ENCODE results near the gene BNIP5.

BNIP5 gene

DNA sequence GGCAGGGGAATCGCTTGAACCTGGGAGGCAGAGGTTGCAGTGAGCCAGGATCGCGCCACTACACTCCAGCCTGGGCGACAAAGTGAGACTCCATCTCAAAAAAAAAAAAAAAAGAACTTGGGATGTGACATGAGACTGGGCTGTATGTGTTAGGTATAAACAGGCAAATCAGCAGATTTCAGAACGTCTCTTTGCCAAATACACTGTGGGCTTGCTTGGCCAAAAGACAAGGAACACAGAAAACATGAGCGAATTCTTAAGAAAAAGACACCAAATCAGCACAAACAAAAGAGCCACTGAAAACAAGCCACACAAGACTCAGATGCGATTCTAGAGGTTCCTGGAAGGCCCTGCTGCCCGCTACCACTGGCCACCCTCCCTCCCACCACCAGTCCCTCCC lies 38.3 kb upstream of the BNIP5 start:
- no peak for DNase-seq (ENCODE audit: low read depth)
- TF ChIP-seq, protein P1, sequence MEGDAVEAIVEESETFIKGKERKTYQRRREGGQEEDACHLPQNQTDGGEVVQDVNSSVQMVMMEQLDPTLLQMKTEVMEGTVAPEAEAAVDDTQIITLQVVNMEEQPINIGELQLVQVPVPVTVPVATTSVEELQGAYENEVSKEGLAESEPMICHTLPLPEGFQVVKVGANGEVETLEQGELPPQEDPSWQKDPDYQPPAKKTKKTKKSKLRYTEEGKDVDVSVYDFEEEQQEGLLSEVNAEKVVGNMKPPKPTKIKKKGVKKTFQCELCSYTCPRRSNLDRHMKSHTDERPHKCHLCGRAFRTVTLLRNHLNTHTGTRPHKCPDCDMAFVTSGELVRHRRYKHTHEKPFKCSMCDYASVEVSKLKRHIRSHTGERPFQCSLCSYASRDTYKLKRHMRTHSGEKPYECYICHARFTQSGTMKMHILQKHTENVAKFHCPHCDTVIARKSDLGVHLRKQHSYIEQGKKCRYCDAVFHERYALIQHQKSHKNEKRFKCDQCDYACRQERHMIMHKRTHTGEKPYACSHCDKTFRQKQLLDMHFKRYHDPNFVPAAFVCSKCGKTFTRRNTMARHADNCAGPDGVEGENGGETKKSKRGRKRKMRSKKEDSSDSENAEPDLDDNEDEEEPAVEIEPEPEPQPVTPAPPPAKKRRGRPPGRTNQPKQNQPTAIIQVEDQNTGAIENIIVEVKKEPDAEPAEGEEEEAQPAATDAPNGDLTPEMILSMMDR (IDR thresholded peaks at IDR 0.05; ENCODE audit: control insufficient read depth, insufficient read depth, low read depth, low read length, missing control alignments) = no peak
- H3K4me3 ChIP-seq (ENCODE audit: control insufficient read depth, low read depth, low read length) = no peak overlapping the region

DNA sequence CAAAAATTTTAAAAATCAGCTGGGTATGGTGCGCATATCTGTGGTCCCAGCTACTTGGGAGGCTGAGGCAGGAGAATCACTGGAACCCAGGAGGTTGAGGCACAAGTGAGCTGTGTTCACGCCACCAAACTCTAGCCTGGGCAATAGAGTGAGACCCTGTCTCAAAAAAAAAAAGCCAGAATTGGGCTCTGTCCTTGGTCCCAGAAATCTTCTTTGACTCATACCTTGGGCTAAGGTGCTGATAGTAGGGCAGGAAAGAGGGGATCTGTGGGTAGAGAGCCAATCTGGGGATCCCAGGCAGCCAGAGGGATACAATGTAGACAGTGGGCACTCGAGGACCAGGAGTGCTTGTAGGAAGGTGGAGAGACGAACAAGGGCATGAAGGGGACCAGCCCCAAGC lies 37.5 kb upstream of the BNIP5 start:
- no peak for DNase-seq (ENCODE audit: low read depth)
- H3K4me3 ChIP-seq (ENCODE audit: control insufficient read depth, low read depth, low read length) = no peak overlapping the region
- TF ChIP-seq, protein P1 (IDR thresholded peaks at IDR 0.05; ENCODE audit: control insufficient read depth, insufficient read depth, low read depth, low read length, missing control alignments) = no peak

DNA sequence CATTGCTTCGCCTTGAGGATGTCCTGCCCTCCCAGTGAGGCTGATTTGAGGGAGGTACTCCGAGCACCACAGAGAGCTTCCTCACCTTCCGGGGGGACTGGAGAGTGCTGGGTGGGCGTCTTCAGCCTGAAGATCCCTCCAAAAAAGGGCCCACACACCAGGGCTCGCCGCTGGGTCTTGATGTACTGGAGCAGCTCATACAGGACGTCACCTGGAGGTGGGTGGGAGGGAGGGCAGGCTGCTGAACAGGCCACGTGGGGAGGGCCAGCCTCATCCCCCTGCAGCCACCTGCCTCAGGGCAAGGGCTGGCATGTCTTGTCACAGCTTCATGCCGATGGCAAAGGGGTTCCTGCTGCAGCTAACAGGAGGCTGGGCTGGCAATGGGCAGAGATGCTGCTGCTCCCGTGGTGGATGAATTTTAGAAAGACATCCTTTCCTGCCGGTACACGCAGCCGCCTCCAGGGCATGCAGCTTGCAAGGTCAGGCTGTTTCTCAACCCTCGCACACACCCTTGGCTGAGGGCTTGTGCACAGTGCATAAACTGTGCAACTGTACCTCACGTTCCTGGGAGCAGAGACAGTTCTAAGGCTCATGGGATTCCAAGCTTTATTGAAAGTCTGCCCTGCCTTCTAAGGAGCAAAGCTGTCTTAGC lies 36.8 kb upstream of the BNIP5 start:
- no peak overlapping the region for H3K4me3 ChIP-seq (ENCODE audit: control insufficient read depth, low read depth, low read length)
- DNase-seq (ENCODE audit: low read depth) = no peak
- TF ChIP-seq, protein P1 (IDR thresholded peaks at IDR 0.05; ENCODE audit: control insufficient read depth, insufficient read depth, low read depth, low read length, missing control alignments) = no peak

DNA sequence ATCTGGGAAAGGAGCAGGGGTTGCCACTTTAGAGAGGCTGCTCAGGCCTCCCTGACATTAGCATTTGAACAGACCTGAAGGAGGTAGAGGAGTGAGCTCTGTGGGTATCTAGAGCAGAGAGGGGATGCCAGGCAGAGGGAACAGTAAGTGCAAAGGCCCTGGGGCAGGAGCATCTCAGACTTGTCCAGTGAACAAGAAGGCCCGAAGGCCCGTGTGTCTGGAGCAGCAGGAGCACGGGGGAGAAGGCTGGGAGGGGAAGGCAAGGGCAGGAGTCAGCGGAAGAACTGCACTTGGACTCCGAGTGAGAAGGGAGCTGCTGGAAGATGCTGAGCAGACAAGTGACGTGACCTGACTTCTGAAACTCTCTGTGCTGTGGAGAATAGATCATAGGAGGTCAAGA lies 35.4 kb upstream of the BNIP5 start:
- TF ChIP-seq, protein P1 (IDR thresholded peaks at IDR 0.05; ENCODE audit: control insufficient read depth, insufficient read depth, low read depth, low read length, missing control alignments) = no peak
- H3K4me3 ChIP-seq (ENCODE audit: control insufficient read depth, low read depth, low read length) = no peak overlapping the region
- DNase-seq (ENCODE audit: low read depth) = no peak

DNA sequence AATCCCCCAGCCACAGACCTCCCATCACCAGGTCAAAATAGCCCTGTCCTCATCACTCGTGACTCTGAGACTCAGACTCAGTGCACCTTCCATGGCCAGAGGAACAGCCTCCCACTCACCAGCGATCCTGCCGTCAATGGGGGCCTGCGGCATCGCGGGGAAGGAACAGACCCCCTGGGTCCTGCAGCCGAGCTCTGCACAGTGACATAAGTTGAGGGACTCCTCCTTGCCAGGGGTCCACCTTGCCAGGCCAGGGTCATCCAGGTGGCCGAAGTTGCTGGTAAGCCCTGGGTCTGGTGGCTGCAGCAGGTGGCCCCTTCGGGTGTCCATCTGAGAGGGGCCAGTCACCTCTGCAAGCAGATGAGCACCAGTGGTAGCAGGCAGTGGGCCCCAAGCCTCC lies 34.5 kb upstream of the BNIP5 start:
- no peak for DNase-seq (ENCODE audit: low read depth)
- TF ChIP-seq, protein P1 (IDR thresholded peaks at IDR 0.05; ENCODE audit: control insufficient read depth, insufficient read depth, low read depth, low read length, missing control alignments) = no peak
- H3K4me3 ChIP-seq (ENCODE audit: control insufficient read depth, low read depth, low read length) = no peak overlapping the region

DNA sequence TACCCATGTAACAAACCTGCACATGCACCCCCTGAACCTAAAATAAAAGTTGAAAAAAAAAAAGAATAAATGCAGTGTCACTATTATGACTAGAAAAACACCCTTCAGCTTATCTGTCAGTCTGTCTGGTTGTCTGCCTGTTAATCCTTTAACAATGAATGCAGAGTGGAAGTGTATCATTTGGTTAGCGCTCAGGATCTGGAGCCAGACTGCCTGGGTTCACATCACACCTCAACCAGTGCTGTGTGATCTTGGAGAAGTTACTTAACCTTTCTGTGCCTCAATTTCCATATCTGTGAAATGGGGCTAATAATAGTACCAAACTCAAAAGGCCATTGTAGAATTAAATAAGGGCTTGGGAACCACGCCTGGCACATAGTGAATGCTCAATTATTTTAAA lies 34.0 kb upstream of the BNIP5 start:
- H3K4me3 ChIP-seq (ENCODE audit: control insufficient read depth, low read depth, low read length) = no peak overlapping the region
- DNase-seq (ENCODE audit: low read depth) = no peak
- TF ChIP-seq, protein P1 (IDR thresholded peaks at IDR 0.05; ENCODE audit: control insufficient read depth, insufficient read depth, low read depth, low read length, missing control alignments) = no peak
